K562 (cell line): ENCODE data around the gene ABCA8.

Experiments
- ARID3A ChIP-seq: IDR thresholded peaks from 2 replicates; pipeline ENCODE4 v1.6.1; 2012; ENCODE audit warnings: low read depth, low read length, improper control_type of control experiment, borderline replicate concordance
- CAMTA2 ChIP-seq: fragments of 250-450 bp; sonication (Bioruptor Pico); conservative IDR thresholded peaks from 2 replicates; pipeline ENCODE4 v1.5.1; 2022
- CBX8 ChIP-seq: fragments of 200-600 bp; sonication (generic); IDR thresholded peaks from 2 replicates; pipeline ENCODE4 v1.6.1; 2012; ENCODE audit warnings: borderline replicate concordance, mixed run types, low read depth, mild to moderate bottlenecking, moderate library complexity, mixed read lengths, low read length, control low read depth, inconsistent platforms; ENCODE audit not compliant: poor library complexity, severe bottlenecking; ENCODE audit errors: extremely low read depth
- ELK1 ChIP-seq: sonication (generic); formaldehyde crosslinking; IDR thresholded peaks from 2 replicates; pipeline ENCODE4 v1.8.1; 2022; ENCODE audit warnings: missing genetic modification reagents
- HOMEZ ChIP-seq: fragments of 250-450 bp; sonication (Bioruptor Pico); IDR thresholded peaks from 2 replicates; pipeline ENCODE4 v1.4.0; 2020; ENCODE audit warnings: mild to moderate bottlenecking, moderate library complexity
- L3MBTL2 ChIP-seq: fragments of 450-650 bp; IDR thresholded peaks from 2 replicates; pipeline ENCODE4 v1.6.1; 2016; ENCODE audit warnings: mild to moderate bottlenecking, moderate library complexity
- MXI1 ChIP-seq: IDR thresholded peaks from 2 replicates; pipeline ENCODE4 v1.6.1; 2011; ENCODE audit warnings: low read depth, mild to moderate bottlenecking, improper control_type of control experiment, low read length
- POLR2AphosphoS5 ChIP-seq: IDR thresholded peaks from 2 replicates; pipeline ENCODE4 v1.6.1; 2011; ENCODE audit warnings: mild to moderate bottlenecking, low read depth, low read length, moderate library complexity; ENCODE audit not compliant: control insufficient read depth, insufficient read depth
- RAD21 ChIP-seq, 2 experiments: fragments of 250-450 bp in 1 of 2; fragments of 450-650 bp in 1 of 2; sonication (Bioruptor Pico) in 1 of 2; formaldehyde crosslinking in 1 of 2; IDR thresholded peaks in 1 of 2; conservative IDR thresholded peaks in 1 of 2; 2 replicates each; pipeline versions ENCODE4 v1.4.0 to v1.8.0; 2020 to 2022; ENCODE audit warnings: mild to moderate bottlenecking in 2 of 2, moderate library complexity in 1 of 2
- RCOR1 ChIP-seq, 2 experiments: IDR thresholded peaks; 2 replicates each; pipeline ENCODE4 v1.6.1; 2012; ENCODE audit warnings: low read depth in 2 of 2, low read length in 2 of 2, borderline replicate concordance in 1 of 2, improper control_type of control experiment in 1 of 2
- RHOXF2B ChIP-seq: fragments of 250-450 bp; sonication (Bioruptor Pico); conservative IDR thresholded peaks from 2 replicates; pipeline ENCODE4 v1.5.1; 2021
- SP1 ChIP-seq: sonication (generic); formaldehyde crosslinking; IDR thresholded peaks from 2 replicates; pipeline ENCODE4 v1.8.1; 2022; ENCODE audit warnings: mild to moderate bottlenecking, missing genetic modification reagents
- WHSC1 ChIP-seq: IDR thresholded peaks from one replicate; pipeline ENCODE4 v1.6.1; 2012; ENCODE audit warnings: low read length, control low read depth, inconsistent platforms
- XRCC4 ChIP-seq: IDR thresholded peaks from one replicate; pipeline ENCODE4 v1.6.1; 2011; ENCODE audit not compliant: insufficient read depth, insufficient read length; ENCODE audit errors: extremely low read depth

- TF ChIP-seq CAMTA2 (CRISPR knock-in tag), result no peak
- no peak for TF ChIP-seq MXI1
- TF ChIP-seq RCOR1 (IDR thresholded peaks at IDR 0.05; ENCODE audit: borderline replicate concordance in 1 of 2, low read depth in 2 of 2, low read length in 2 of 2), result no peak
- TF ChIP-seq ELK1 (CRISPR knock-in tag), result no peak
- TF ChIP-seq HOMEZ, result no peak
- no peak for TF ChIP-seq POLR2AphosphoS5
- no peak for TF ChIP-seq CBX8
- no peak for TF ChIP-seq SP1 (CRISPR knock-in tag)
- no peak for TF ChIP-seq WHSC1
- no peak for TF ChIP-seq RHOXF2B (CRISPR knock-in tag)
- no peak for TF ChIP-seq L3MBTL2
- TF ChIP-seq ARID3A, result no peak
- no peak for TF ChIP-seq XRCC4
- TF ChIP-seq RAD21 (CRISPR knock-in tag; conservative IDR thresholded peaks at IDR 0.05 in 1 of 2, IDR thresholded peaks at IDR 0.05 in 1 of 2), result no peak
Measured at GRCh38 chr17:68939195-68939594, 16.0 kb downstream of the ABCA8 start.
